Measurements from ENCODE around the gene PPP1R13L.

The PPP1R13L gene

DNA sequence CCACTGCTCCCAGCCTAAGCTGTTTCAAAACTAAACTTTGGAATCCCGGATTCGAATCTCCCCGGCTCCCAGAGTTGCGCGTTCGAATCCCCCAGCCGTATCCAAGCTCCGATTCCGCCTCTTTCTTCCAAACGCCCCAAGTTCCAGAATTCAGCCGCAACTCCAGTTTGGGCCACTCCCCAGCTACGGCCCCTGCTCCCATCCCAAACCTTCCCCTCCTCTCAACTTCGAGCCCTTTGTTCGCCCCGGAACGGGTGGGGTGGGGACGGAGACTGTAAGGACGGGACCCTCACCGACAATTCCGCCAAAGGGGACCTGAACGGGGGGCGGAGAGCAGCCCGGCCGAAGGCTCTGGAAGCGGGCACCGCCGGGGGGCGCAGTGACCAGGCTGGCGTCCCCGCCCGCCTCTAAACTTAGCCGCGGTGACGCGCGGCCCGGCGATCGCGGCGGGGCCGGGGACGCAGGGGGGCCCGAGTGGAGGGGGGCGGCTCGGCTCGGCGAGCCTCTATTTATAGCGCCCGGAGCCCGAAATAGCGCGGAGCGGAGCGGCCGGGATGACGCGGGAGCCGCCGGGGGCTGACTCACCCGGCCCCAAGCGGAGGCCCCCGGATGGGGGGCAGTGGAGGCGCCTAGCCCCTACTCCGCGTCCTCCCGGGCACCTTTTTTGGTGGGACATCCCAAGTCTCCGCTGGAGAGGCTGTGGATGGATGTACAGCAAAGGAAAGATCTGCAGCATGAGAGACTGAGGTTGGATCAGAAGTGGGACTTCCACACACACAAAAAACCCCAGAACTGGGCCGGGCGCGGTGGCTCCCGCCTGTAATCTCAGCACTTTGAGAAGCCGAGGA, 23.7 kb upstream of the PPP1R13L start (continued):
- TF ChIP-seq ZBTB21 (tag by site-specific recombination; IDR thresholded peaks at IDR 0.05) (no peak), ZSCAN16 (tag by site-specific recombination; IDR thresholded peaks at IDR 0.05) (no peak), ZNF555 (tag by site-specific recombination; conservative IDR thresholded peaks at IDR 0.05) (no peak), REPIN1 (tag by site-specific recombination; IDR thresholded peaks at IDR 0.05; ENCODE audit: low read depth) (no peak), KLF1 (tag by site-specific recombination; IDR thresholded peaks at IDR 0.05) (peak; percentile 30), BCL11A (tag by site-specific recombination; IDR thresholded peaks at IDR 0.05; ENCODE audit: low read depth) (no peak), ZSCAN30 (tag by site-specific recombination; IDR thresholded peaks at IDR 0.05) (no peak; the same call in 1 of the 2 replicates), GLIS2 (tag by site-specific recombination; IDR thresholded peaks at IDR 0.05) (peak; percentile 71), KLF10 (tag by site-specific recombination; IDR thresholded peaks at IDR 0.05) (no peak), ZBTB8A (tag by site-specific recombination; IDR thresholded peaks at IDR 0.05) (peak; percentile 94), ZNF777 (tag by site-specific recombination; IDR thresholded peaks at IDR 0.05; ENCODE audit: borderline replicate concordance) (0 out of 2 replicates have a peak, but pooled peaks have one; percentile 21), ZNF335 (tag by site-specific recombination; conservative IDR thresholded peaks at IDR 0.05) (peak; percentile 58), ZFP37 (tag by site-specific recombination; IDR thresholded peaks at IDR 0.05) (peak; percentile 76; the same call in 1 of the 2 replicates), KLF7 (tag by site-specific recombination; IDR thresholded peaks at IDR 0.05; ENCODE audit: borderline replicate concordance) (0 out of 2 replicates have a peak, but pooled peaks have one; percentile 15), ZNF561 (tag by site-specific recombination; IDR thresholded peaks at IDR 0.05; ENCODE audit: borderline replicate concordance) (0 out of 2 replicates have a peak, but pooled peaks have one; percentile 21), SCRT2 (tag by site-specific recombination; IDR thresholded peaks at IDR 0.05) (no peak), KLF8 (tag by site-specific recombination; IDR thresholded peaks at IDR 0.05) (peak; percentile 26; the same call in 1 of the 2 replicates), MYNN (tag by site-specific recombination; IDR thresholded peaks at IDR 0.05; ENCODE audit: borderline replicate concordance) (no peak), WT1 (tag by site-specific recombination; IDR thresholded peaks at IDR 0.05) (no peak), ZNF529 (tag by site-specific recombination; IDR thresholded peaks at IDR 0.05; ENCODE audit: insufficient replicate concordance) (no peak), SP3 (tag by site-specific recombination; IDR thresholded peaks at IDR 0.05) (no peak)
- TF ChIP-seq, protein P1, sequence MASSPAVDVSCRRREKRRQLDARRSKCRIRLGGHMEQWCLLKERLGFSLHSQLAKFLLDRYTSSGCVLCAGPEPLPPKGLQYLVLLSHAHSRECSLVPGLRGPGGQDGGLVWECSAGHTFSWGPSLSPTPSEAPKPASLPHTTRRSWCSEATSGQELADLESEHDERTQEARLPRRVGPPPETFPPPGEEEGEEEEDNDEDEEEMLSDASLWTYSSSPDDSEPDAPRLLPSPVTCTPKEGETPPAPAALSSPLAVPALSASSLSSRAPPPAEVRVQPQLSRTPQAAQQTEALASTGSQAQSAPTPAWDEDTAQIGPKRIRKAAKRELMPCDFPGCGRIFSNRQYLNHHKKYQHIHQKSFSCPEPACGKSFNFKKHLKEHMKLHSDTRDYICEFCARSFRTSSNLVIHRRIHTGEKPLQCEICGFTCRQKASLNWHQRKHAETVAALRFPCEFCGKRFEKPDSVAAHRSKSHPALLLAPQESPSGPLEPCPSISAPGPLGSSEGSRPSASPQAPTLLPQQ (tag by site-specific recombination; IDR thresholded peaks at IDR 0.05): peak; percentile 27; the same call in 1 of the 2 replicates
- TF ChIP-seq, protein P2, sequence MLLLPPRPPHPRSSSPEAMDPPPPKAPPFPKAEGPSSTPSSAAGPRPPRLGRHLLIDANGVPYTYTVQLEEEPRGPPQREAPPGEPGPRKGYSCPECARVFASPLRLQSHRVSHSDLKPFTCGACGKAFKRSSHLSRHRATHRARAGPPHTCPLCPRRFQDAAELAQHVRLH (tag by site-specific recombination; IDR thresholded peaks at IDR 0.05): peak; percentile 79
- TF ChIP-seq, protein P3, sequence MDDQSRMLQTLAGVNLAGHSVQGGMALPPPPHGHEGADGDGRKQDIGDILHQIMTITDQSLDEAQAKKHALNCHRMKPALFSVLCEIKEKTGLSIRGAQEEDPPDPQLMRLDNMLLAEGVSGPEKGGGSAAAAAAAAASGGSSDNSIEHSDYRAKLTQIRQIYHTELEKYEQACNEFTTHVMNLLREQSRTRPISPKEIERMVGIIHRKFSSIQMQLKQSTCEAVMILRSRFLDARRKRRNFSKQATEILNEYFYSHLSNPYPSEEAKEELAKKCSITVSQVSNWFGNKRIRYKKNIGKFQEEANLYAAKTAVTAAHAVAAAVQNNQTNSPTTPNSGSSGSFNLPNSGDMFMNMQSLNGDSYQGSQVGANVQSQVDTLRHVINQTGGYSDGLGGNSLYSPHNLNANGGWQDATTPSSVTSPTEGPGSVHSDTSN (CRISPR knock-in tag; IDR thresholded peaks at IDR 0.05): no peak
- TF ChIP-seq, protein P4, sequence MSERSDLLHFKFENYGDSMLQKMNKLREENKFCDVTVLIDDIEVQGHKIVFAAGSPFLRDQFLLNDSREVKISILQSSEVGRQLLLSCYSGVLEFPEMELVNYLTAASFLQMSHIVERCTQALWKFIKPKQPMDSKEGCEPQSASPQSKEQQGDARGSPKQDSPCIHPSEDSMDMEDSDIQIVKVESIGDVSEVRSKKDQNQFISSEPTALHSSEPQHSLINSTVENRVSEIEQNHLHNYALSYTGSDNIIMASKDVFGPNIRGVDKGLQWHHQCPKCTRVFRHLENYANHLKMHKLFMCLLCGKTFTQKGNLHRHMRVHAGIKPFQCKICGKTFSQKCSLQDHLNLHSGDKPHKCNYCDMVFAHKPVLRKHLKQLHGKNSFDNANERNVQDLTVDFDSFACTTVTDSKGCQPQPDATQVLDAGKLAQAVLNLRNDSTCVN (tag by site-specific recombination; optimal IDR thresholded peaks at IDR 0.05): peak; percentile 61
- TF ChIP-seq, protein P5, sequence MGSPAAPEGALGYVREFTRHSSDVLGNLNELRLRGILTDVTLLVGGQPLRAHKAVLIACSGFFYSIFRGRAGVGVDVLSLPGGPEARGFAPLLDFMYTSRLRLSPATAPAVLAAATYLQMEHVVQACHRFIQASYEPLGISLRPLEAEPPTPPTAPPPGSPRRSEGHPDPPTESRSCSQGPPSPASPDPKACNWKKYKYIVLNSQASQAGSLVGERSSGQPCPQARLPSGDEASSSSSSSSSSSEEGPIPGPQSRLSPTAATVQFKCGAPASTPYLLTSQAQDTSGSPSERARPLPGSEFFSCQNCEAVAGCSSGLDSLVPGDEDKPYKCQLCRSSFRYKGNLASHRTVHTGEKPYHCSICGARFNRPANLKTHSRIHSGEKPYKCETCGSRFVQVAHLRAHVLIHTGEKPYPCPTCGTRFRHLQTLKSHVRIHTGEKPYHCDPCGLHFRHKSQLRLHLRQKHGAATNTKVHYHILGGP (tag by site-specific recombination; IDR thresholded peaks at IDR 0.05): no peak
- TF ChIP-seq, protein P6, sequence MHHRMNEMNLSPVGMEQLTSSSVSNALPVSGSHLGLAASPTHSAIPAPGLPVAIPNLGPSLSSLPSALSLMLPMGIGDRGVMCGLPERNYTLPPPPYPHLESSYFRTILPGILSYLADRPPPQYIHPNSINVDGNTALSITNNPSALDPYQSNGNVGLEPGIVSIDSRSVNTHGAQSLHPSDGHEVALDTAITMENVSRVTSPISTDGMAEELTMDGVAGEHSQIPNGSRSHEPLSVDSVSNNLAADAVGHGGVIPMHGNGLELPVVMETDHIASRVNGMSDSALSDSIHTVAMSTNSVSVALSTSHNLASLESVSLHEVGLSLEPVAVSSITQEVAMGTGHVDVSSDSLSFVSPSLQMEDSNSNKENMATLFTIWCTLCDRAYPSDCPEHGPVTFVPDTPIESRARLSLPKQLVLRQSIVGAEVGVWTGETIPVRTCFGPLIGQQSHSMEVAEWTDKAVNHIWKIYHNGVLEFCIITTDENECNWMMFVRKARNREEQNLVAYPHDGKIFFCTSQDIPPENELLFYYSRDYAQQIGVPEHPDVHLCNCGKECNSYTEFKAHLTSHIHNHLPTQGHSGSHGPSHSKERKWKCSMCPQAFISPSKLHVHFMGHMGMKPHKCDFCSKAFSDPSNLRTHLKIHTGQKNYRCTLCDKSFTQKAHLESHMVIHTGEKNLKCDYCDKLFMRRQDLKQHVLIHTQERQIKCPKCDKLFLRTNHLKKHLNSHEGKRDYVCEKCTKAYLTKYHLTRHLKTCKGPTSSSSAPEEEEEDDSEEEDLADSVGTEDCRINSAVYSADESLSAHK (tag by site-specific recombination; IDR thresholded peaks at IDR 0.05): peak; percentile 67

All from HEK293 (cell line).